WTC11 (cell line): ENCODE measurements around the gene SREBF1. TPM values are rescaled to one million over a fixed set of nuclear protein-coding genes. Genes with fewer than 3 reads are reported as not detected.

Experiments used
- ATAC-seq: fragments of 200-7000 bp; cut with Tn5 transposase; 2 replicates; pipeline ENCODE4 v1.10.0; 2021; ENCODE audit warnings: mild to moderate bottlenecking, moderate library complexity
- CTCF ChIA-PET: fragments of 300-600 bp; sonication (Branson Sonifier 250); formaldehyde crosslinking; loops from one replicate; lab custom pipeline; 2021; ENCODE audit warnings: antibody characterized with exemption; lab: Charles Lee
- POLR2A ChIA-PET: fragments of 350-600 bp; sonication (Branson Sonifier 250); formaldehyde crosslinking; loops from one replicate; lab custom pipeline; 2021; ENCODE audit warnings: antibody characterized with exemption; lab: Charles Lee
- DNase-seq: peaks from one replicate; pipeline ENCODE4 v3.0.0; 2021; ENCODE audit warnings: low spot score
- H3K27ac Mint-ChIP-seq: 2 replicates; pipeline ENCODE4 v1.8.0; 2021; ENCODE audit warnings: mixed read lengths
- H3K27me3 Mint-ChIP-seq: 2 replicates; pipeline ENCODE4 v1.8.0; 2021; ENCODE audit warnings: low read depth, mild to moderate bottlenecking, moderate library complexity, mixed read lengths
- H3K36me3 Mint-ChIP-seq: 2 replicates; pipeline ENCODE4 v1.8.0; 2021; ENCODE audit warnings: mixed read lengths
- H3K4me1 Mint-ChIP-seq: 2 replicates; pipeline ENCODE4 v1.8.0; 2022; ENCODE audit warnings: mixed read lengths
- H3K4me3 Mint-ChIP-seq: 2 replicates; pipeline ENCODE4 v1.8.0; 2021; ENCODE audit warnings: mild to moderate bottlenecking, moderate library complexity, mixed read lengths
- H3K9me3 Mint-ChIP-seq: 2 replicates; pipeline ENCODE4 v1.8.0; 2021; ENCODE audit warnings: mixed read lengths
- ATF2 ChIP-seq: sonication (generic); formaldehyde crosslinking; IDR thresholded peaks from 2 replicates; pipeline ENCODE4 v1.8.1; 2022; ENCODE audit warnings: low read depth, missing genetic modification reagents, borderline replicate concordance
- CBFB ChIP-seq: sonication (generic); formaldehyde crosslinking; IDR thresholded peaks from 2 replicates; pipeline ENCODE4 v1.8.1; 2022; ENCODE audit warnings: mild to moderate bottlenecking, low read depth, missing genetic modification reagents
- EMX1 ChIP-seq: fragments of 250-450 bp; sonication (Bioruptor Pico); IDR thresholded peaks from 2 replicates; pipeline ENCODE4 v1.8.0; 2021; ENCODE audit warnings: mild to moderate bottlenecking
- FOXJ3 ChIP-seq: sonication (generic); formaldehyde crosslinking; IDR thresholded peaks from 2 replicates; pipeline ENCODE4 v1.9.0; 2021; ENCODE audit warnings: missing genetic modification reagents, mild to moderate bottlenecking, borderline replicate concordance
- IRF2 ChIP-seq: sonication (generic); formaldehyde crosslinking; IDR thresholded peaks from 2 replicates; pipeline ENCODE4 v1.8.0; 2022; ENCODE audit warnings: low read depth, missing genetic modification reagents, borderline replicate concordance
- MXD4 ChIP-seq: fragments of 250-450 bp; sonication (Bioruptor Pico); IDR thresholded peaks from 2 replicates; pipeline ENCODE4 v1.8.0; 2021; ENCODE audit warnings: mild to moderate bottlenecking, moderate library complexity, borderline replicate concordance
- PRRX2 ChIP-seq: fragments of 250-450 bp; sonication (Bioruptor Pico); IDR thresholded peaks from 2 replicates; pipeline ENCODE4 v1.8.0; 2021; ENCODE audit warnings: mild to moderate bottlenecking
- SOX15 ChIP-seq: fragments of 250-450 bp; sonication (Bioruptor Pico); IDR thresholded peaks from 2 replicates; pipeline ENCODE4 v1.9.0; 2021; ENCODE audit warnings: mild to moderate bottlenecking
- STAT6 ChIP-seq: sonication (generic); formaldehyde crosslinking; conservative IDR thresholded peaks from 2 replicates; pipeline ENCODE4 v1.8.1; 2023; ENCODE audit warnings: mild to moderate bottlenecking, low read depth, missing genetic modification reagents, moderate library complexity
- ZNF138 ChIP-seq: sonication (generic); formaldehyde crosslinking; conservative IDR thresholded peaks from 2 replicates; pipeline ENCODE4 v1.8.1; 2022; ENCODE audit warnings: mild to moderate bottlenecking, moderate library complexity, missing genetic modification reagents
- ZNF219 ChIP-seq: sonication (generic); formaldehyde crosslinking; IDR thresholded peaks from 2 replicates; pipeline ENCODE4 v1.8.0; 2023; ENCODE audit warnings: missing genetic modification reagents, mild to moderate bottlenecking, borderline replicate concordance
- ZNF317 ChIP-seq: sonication (generic); formaldehyde crosslinking; IDR thresholded peaks from 2 replicates; pipeline ENCODE4 v1.8.1; 2023; ENCODE audit warnings: low read depth, mild to moderate bottlenecking, moderate library complexity, missing genetic modification reagents, borderline replicate concordance
- ZNF396 ChIP-seq: fragments of 250-450 bp; sonication (Bioruptor Pico); IDR thresholded peaks from 2 replicates; pipeline ENCODE4 v1.8.0; 2021; ENCODE audit warnings: mild to moderate bottlenecking, moderate library complexity, borderline replicate concordance
- ZNF512 ChIP-seq: sonication (generic); formaldehyde crosslinking; IDR thresholded peaks from 2 replicates; pipeline ENCODE4 v1.8.1; 2022; ENCODE audit warnings: missing genetic modification reagents, borderline replicate concordance
- ZNF671 ChIP-seq: fragments of 250-450 bp; sonication (Bioruptor Pico); IDR thresholded peaks from 2 replicates; pipeline ENCODE4 v1.8.0; 2021; ENCODE audit warnings: mild to moderate bottlenecking
- total RNA-seq: library from RNA; stranded (reverse); gene quantifications from 3 replicates; pipeline ENCODE4 v1.2.3, GENCODE V29; 2021
- TF ChIP-seq, protein P1 (sequence below): sonication (generic); formaldehyde crosslinking; IDR thresholded peaks from 2 replicates; pipeline ENCODE4 v1.8.1; 2023; ENCODE audit warnings: mild to moderate bottlenecking, missing genetic modification reagents
- TF ChIP-seq, protein P2 (sequence below): fragments of 200-600 bp; IDR thresholded peaks from 2 replicates; pipeline ENCODE4 v1.8.0; 2022; ENCODE audit warnings: antibody characterized with exemption
- TF ChIP-seq, protein P3 (sequence below): fragments of 250-450 bp; sonication (Bioruptor Pico); IDR thresholded peaks from 2 replicates; pipeline ENCODE4 v1.9.0; 2021; ENCODE audit warnings: moderate library complexity, mild to moderate bottlenecking, inconsistent platforms, borderline replicate concordance
- TF ChIP-seq, protein P4 (sequence below): sonication (generic); formaldehyde crosslinking; IDR thresholded peaks from 2 replicates; pipeline ENCODE4 v1.8.1; 2023; ENCODE audit warnings: mild to moderate bottlenecking, missing genetic modification reagents, moderate library complexity

The SREBF1 gene
- total RNA-seq, 1 experiment from 2014 or later, result 93.7 TPM

GRCh38 chr17:17798010-17798556, 38.7 kb downstream of the SREBF1 start (continued):
- no peak for TF ChIP-seq FOXJ3

GRCh38 chr17:17797119-17797809, 39.5 kb downstream of the SREBF1 start:
- H3K4me1 Mint-ChIP-seq, result peaks cover 28% of the 10 kb centered on the region
- H3K27ac Mint-ChIP-seq, result no peak overlapping the region
- no peak for DNase-seq
- TF ChIP-seq ZNF512 (no peak), ZNF396 (CRISPR knock-in tag) (no peak), EMX1 (CRISPR knock-in tag) (no peak), ZNF671 (no peak), CBFB (CRISPR knock-in tag) (no peak), SOX15 (CRISPR knock-in tag) (no peak), MXD4 (CRISPR knock-in tag) (no peak), IRF2 (CRISPR knock-in tag) (no peak), ATF2 (no peak), STAT6 (CRISPR knock-in tag) (no peak), ZNF138 (CRISPR knock-in tag) (no peak), PRRX2 (CRISPR knock-in tag) (no peak), ZNF317 (CRISPR knock-in tag) (no peak), ZNF219 (CRISPR knock-in tag) (no peak)
- TF ChIP-seq, protein P1, sequence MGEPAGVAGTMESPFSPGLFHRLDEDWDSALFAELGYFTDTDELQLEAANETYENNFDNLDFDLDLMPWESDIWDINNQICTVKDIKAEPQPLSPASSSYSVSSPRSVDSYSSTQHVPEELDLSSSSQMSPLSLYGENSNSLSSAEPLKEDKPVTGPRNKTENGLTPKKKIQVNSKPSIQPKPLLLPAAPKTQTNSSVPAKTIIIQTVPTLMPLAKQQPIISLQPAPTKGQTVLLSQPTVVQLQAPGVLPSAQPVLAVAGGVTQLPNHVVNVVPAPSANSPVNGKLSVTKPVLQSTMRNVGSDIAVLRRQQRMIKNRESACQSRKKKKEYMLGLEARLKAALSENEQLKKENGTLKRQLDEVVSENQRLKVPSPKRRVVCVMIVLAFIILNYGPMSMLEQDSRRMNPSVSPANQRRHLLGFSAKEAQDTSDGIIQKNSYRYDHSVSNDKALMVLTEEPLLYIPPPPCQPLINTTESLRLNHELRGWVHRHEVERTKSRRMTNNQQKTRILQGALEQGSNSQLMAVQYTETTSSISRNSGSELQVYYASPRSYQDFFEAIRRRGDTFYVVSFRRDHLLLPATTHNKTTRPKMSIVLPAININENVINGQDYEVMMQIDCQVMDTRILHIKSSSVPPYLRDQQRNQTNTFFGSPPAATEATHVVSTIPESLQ (CRISPR knock-in tag), result no peak
- TF ChIP-seq, protein P2, sequence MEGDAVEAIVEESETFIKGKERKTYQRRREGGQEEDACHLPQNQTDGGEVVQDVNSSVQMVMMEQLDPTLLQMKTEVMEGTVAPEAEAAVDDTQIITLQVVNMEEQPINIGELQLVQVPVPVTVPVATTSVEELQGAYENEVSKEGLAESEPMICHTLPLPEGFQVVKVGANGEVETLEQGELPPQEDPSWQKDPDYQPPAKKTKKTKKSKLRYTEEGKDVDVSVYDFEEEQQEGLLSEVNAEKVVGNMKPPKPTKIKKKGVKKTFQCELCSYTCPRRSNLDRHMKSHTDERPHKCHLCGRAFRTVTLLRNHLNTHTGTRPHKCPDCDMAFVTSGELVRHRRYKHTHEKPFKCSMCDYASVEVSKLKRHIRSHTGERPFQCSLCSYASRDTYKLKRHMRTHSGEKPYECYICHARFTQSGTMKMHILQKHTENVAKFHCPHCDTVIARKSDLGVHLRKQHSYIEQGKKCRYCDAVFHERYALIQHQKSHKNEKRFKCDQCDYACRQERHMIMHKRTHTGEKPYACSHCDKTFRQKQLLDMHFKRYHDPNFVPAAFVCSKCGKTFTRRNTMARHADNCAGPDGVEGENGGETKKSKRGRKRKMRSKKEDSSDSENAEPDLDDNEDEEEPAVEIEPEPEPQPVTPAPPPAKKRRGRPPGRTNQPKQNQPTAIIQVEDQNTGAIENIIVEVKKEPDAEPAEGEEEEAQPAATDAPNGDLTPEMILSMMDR, result no peak
- TF ChIP-seq, protein P3, sequence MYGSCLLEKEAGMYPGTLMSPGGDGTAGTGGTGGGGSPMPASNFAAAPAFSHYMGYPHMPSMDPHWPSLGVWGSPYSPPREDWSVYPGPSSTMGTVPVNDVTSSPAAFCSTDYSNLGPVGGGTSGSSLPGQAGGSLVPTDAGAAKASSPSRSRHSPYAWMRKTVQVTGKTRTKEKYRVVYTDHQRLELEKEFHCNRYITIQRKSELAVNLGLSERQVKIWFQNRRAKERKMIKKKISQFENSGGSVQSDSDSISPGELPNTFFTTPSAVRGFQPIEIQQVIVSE (CRISPR knock-in tag), result no peak
- TF ChIP-seq, protein P4, sequence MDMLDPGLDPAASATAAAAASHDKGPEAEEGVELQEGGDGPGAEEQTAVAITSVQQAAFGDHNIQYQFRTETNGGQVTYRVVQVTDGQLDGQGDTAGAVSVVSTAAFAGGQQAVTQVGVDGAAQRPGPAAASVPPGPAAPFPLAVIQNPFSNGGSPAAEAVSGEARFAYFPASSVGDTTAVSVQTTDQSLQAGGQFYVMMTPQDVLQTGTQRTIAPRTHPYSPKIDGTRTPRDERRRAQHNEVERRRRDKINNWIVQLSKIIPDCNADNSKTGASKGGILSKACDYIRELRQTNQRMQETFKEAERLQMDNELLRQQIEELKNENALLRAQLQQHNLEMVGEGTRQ (CRISPR knock-in tag), result no peak
- ATAC-seq, result no peak
- H3K4me3 Mint-ChIP-seq, result no peak overlapping the region
- peaks cover 17% of the 10 kb centered on the region for H3K27me3 Mint-ChIP-seq
- H3K36me3 Mint-ChIP-seq, result no peaks in the 10 kb centered on the region
- no peaks in the 10 kb centered on the region for H3K9me3 Mint-ChIP-seq
- ChIA-PET CTCF (interaction anchor here (0.8 to 1.6 kb wide), 2 partner anchors 13 to 15 kb away, joined by 3 to 4 read pairs; no protein-coding TSS in a partner anchor), POLR2A (interaction anchor here (0.6 kb wide), 2 partner anchors 301 to 467 kb away, joined by 3 to 4 read pairs; partner anchors contain the start of gene RASD1)
